Central memory CD8-positive, alpha-beta T cell (primary cell): ENCODE data around the gene INTS1.

Experiments used
- ATAC-seq: fragments of 150-1000 bp; cut with Tn5 transposase; replicated peaks from 2 replicates; pipeline ENCODE4 v1.10.0; 2022; ENCODE audit warnings: mild to moderate bottlenecking, moderate FRiP score, moderate number of reproducible peaks; ENCODE audit not compliant: poor library complexity, severe bottlenecking; ENCODE audit errors: extremely low read depth
- DNase-seq, 2 donors: peaks; one replicate each; pipeline ENCODE4 v3.0.0; 2021; ENCODE audit warnings: low spot score in 2 of 2
- H3K27ac Mint-ChIP-seq: one replicate; pipeline ENCODE4 v1.8.0; 2022; ENCODE audit warnings: low read depth, mild to moderate bottlenecking, moderate library complexity, mixed read lengths
- H3K27me3 Mint-ChIP-seq: one replicate; pipeline ENCODE4 v1.8.0; 2022; ENCODE audit warnings: mixed read lengths
- H3K36me3 Mint-ChIP-seq: one replicate; pipeline ENCODE4 v1.8.0; 2022; ENCODE audit warnings: mild to moderate bottlenecking, moderate library complexity, mixed read lengths; ENCODE audit not compliant: insufficient read depth
- H3K4me1 Mint-ChIP-seq: one replicate; pipeline ENCODE4 v1.8.0; 2022; ENCODE audit warnings: mixed read lengths
- H3K4me3 Mint-ChIP-seq: one replicate; pipeline ENCODE4 v1.8.0; 2022; ENCODE audit warnings: mild to moderate bottlenecking, moderate library complexity, mixed read lengths
- H3K9me3 Mint-ChIP-seq: one replicate; pipeline ENCODE4 v1.8.0; 2022; ENCODE audit warnings: mixed read lengths

Gene INTS1

DNA sequence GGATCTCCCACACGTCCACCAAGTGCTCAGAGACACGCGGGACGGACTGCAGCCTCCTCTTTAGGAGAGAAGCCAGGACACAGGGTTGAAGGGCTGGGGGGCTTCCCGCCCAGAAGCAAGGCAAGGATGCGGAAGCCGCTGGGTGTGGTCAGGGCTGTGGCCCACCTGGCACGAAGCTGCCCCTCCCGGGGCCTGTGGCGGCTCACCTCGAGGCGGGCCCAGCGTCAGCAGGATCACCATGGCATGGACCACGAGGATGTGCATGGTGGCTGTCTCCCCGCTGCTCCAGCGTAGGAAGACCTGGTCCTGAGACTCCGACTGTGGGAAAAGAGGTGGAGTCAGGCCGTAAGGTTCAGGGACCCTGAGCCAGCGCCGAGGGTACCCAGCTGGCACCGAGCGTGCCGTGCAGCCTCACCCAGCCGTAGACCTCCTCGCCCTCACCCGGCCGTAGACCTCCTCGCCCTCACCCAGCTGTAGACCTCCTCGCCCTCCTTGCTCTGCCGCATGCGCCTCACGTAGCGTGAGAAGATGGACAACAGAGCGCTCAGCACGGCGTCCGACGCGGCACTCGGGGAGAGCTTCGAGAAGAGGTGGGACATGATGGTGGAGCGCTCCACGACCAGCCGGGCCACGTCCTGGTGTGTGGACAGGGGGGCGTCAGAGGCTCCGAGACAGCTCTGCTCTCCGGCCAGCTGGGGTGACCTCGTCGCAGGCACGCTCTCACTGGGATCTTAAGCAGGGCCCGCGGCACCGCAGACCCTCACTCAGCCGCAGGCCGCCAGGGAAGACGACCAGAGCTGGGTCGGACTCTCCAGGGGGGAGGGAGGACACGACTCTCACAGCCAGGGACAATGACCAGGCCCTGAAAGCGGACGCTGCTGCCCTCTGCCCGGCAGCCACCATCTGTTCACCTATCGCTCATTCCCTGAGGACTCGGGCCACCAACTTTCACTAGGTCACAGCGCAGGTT is 20.4 kb downstream of the INTS1 start:
- H3K36me3 Mint-ChIP-seq: peaks cover 8% of the 10 kb centered on the region

DNA sequence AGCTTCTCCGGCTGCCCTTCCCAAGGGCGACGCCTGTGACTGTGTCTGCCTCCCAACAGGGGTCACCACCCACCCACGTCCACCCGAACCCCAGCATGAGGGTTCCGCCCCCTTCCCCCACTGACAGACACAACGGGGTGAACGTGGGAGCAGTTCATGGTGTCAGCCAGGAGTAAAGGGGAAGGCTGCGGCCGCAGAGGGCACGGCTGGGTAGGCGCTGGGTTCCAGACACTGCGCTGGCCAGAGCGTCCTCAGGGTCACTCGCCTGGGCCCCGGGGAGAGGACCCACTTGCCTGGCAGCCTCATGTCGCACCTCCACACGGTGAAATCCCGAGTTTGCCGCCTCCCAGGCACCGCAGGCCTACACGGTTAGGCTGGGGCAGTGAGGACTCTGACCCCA is 21.1 kb downstream of the INTS1 start:
- H3K36me3 Mint-ChIP-seq: peaks cover 8% of the 10 kb centered on the region
- H3K27me3 Mint-ChIP-seq: no peaks in the 10 kb centered on the region
- no peak overlapping the region for H3K4me3 Mint-ChIP-seq
- DNase-seq (no peak), ATAC-seq (no peak)
- no peaks in the 10 kb centered on the region for H3K9me3 Mint-ChIP-seq
- no peak overlapping the region for H3K27ac Mint-ChIP-seq
- H3K4me1 Mint-ChIP-seq: no peaks in the 10 kb centered on the region

More for the DNA sequence above, 20.4 kb downstream of the INTS1 start:
- DNase-seq: no peak
- Mint-ChIP-seq H3K9me3 (no peaks in the 10 kb centered on the region), H3K27me3 (no peaks in the 10 kb centered on the region), H3K27ac (no peak overlapping the region), H3K4me3 (no peak overlapping the region), H3K4me1 (no peaks in the 10 kb centered on the region)
- no peak for ATAC-seq

DNA sequence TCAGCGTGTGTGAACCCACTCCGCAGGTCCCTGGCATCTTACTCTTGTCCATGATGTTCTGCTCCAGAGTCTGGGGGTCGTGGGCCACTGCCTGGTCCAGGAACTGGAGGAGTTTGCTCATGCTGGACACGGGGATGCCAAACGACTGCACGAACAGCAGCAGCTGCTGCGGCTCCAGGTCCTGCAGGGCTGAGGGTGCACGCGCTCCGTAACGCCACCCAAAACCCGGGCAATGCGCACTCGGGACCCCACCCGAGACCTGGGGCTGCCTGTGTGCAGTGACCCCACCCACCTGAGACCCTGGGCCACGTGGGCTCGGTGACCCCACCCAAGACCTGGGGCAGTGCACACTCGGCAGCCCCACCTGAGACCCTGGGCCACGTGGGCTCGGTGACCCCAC is 22.9 kb downstream of the INTS1 start:
- Mint-ChIP-seq H3K4me1 (no peaks in the 10 kb centered on the region), H3K27me3 (no peaks in the 10 kb centered on the region), H3K36me3 (peaks cover 8% of the 10 kb centered on the region), H3K9me3 (no peaks in the 10 kb centered on the region), H3K4me3 (no peak overlapping the region), H3K27ac (no peak overlapping the region)
- ATAC-seq (no peak), DNase-seq (no peak)

DNA sequence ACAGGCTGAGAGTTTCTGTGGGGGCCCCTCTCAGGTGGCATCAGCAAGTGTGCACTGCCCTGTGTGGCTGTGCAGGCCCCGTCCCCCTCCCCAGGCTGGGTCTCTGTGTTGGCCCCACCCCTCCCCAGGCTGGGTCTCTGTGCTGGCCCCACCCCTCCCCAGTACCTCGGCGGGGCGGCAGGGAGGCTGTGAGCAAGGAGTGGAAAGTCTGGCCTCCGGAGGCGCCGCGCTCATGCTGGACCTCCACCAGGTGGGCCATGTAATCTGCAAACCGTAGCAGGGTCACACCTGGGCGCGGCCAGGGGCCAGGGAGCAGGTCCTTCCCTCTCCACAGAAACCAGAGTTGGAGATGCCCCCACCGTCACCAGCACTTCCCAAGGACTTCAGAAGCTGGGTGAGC is 23.5 kb downstream of the INTS1 start:
- Mint-ChIP-seq H3K4me1 (no peaks in the 10 kb centered on the region), H3K27ac (no peak overlapping the region), H3K27me3 (no peaks in the 10 kb centered on the region), H3K9me3 (no peaks in the 10 kb centered on the region), H3K4me3 (no peak overlapping the region), H3K36me3 (peaks cover 5% of the 10 kb centered on the region)
- DNase-seq (no peak), ATAC-seq (no peak)

DNA sequence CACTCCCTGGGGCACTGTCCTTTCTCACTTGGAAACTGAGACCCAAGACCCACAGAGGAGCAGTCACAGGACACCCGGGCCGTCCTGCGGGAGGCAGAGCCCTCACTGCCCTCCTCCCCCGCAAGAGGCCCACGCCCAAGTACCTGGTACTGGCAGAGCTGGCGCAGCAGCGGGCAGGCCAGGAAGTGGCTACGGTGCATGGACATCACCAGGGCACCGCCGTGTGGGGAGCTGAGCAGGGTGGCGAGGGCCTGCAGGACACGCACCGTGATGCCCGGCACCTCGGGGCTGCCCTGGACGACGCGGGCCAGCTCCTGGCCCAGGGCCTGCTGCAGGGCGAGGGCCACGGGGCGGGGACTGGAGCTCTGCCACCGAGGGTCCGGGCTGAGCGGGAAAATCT is 24.9 kb downstream of the INTS1 start:
- DNase-seq: no peak
- Mint-ChIP-seq H3K4me3 (no peak overlapping the region), H3K4me1 (peaks cover 7% of the 10 kb centered on the region), H3K27me3 (no peaks in the 10 kb centered on the region), H3K36me3 (peaks cover 6% of the 10 kb centered on the region), H3K9me3 (no peaks in the 10 kb centered on the region), H3K27ac (no peak overlapping the region)
- no peak for ATAC-seq

DNA sequence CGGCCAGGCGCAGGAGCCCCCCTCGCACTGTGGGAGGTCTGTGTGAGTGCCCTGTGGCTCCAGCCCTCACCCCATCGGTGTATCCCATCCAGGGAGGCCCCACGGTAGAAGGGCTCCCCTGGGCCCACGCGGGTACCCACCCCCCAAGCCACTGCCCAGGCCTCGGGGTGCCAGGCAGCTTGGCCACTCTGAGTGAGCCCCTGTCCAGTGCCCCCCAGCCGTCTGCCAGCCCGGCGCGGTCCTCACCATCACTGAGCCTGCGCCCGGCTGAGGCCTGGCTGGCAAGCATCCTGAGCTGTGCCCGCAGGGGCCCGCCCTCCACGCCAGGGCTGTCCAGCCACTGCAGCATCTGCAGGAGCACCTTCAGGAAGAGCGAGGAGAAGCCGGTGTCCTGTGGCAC is 25.7 kb downstream of the INTS1 start:
- Mint-ChIP-seq H3K36me3 (peaks cover 6% of the 10 kb centered on the region), H3K27ac (no peak overlapping the region), H3K27me3 (no peaks in the 10 kb centered on the region), H3K9me3 (no peaks in the 10 kb centered on the region), H3K4me1 (peaks cover 7% of the 10 kb centered on the region), H3K4me3 (no peak overlapping the region)
- ATAC-seq: no peak
- DNase-seq: no peak

DNA sequence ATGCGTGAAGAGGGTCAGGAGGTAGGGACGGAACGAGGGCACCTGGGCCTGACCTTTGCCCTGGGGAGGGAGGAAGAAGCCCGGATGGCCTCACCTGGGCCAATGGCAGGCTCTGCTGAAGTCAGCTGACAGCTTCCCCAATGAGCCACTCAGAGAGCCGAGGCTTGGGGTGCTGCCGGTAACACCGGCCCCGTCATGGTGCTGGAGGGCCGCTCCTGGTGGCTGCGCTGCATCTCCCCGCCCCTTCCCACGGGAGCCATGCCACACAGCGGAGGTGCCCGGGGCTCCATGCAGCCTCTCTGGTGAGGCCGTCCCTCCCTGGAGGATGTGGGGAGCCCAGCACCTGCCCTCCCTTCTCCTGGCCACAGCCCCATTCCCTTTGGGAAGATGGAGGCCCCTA is 27.3 kb downstream of the INTS1 start:
- no peak for DNase-seq
- Mint-ChIP-seq H3K27ac (no peak overlapping the region), H3K27me3 (no peaks in the 10 kb centered on the region), H3K36me3 (peaks cover 5% of the 10 kb centered on the region), H3K4me1 (peaks cover 7% of the 10 kb centered on the region), H3K9me3 (no peaks in the 10 kb centered on the region), H3K4me3 (no peak overlapping the region)
- no peak for ATAC-seq

DNA sequence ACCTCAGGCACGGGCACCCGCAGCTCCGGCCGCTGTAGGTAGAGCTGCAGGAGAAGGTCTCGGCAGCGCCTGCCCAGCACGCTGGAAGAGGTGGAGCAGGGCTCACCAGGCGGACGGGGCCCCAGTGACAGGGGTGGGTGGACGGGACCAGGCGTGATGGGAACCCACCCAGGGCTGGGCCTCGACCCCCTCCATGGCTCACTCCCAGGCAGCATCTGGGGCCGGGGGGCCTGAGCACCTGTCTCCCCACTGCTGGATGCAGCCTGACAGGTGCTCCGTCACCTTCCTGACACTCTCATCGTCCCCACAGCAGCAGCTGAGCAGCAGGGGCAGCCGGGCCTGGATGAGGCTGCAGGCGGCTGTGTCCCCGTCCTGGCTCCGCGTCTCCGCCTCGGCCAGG is 28.2 kb downstream of the INTS1 start:
- ATAC-seq (no peak), DNase-seq (no peak)
- Mint-ChIP-seq H3K27ac (no peak overlapping the region), H3K4me1 (peaks cover 7% of the 10 kb centered on the region), H3K27me3 (no peaks in the 10 kb centered on the region), H3K36me3 (peaks cover 6% of the 10 kb centered on the region), H3K4me3 (no peak overlapping the region), H3K9me3 (no peaks in the 10 kb centered on the region)

DNA sequence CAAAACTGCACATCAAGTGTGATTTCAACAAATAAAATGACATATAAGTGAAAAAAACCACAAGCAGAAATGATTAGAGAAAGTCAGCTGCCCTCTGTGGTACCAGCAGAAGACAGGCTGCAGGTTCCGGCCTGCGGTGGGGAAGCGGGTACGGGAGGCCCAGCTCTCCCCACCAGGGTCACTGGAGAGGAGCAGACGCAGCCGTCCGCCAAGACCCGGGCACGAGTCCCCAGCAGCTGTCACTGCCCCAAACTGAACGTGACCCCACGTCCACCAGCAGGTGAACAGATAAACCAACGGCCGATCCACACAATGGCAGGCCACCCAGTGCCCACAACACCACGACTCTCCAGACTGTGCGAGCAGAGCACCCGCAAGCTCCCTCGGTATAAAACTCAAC is 28.8 kb downstream of the INTS1 start:
- no peak for ATAC-seq
- no peaks in the 10 kb centered on the region for H3K9me3 Mint-ChIP-seq
- peaks cover 6% of the 10 kb centered on the region for H3K36me3 Mint-ChIP-seq
- peaks cover 7% of the 10 kb centered on the region for H3K4me1 Mint-ChIP-seq
- no peak overlapping the region for H3K4me3 Mint-ChIP-seq
- H3K27me3 Mint-ChIP-seq: no peaks in the 10 kb centered on the region
- DNase-seq: no peak
- H3K27ac Mint-ChIP-seq: no peak overlapping the region

DNA sequence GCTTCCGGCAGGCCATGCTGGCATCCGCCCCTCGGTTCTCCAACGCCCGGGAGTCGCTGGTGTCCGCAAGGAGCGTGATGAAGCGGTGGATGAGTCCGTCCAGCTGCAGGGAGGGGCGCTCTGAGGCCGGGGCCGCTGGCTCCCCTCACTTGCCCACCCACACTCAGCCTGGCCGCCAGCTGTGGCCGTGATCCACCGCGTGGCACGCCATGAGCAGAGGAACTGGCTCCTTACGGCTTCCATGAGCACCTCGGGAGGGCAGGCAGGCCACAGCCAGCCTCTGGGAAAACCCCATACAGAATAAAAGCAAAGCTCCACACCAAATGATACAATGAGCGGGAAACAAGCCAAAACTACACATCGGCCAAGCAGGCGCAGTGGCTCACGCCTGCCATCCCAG is 29.5 kb downstream of the INTS1 start:
- no peak overlapping the region for H3K4me3 Mint-ChIP-seq
- DNase-seq (no peak), ATAC-seq (no peak)
- H3K4me1 Mint-ChIP-seq: peaks cover 7% of the 10 kb centered on the region
- no peaks in the 10 kb centered on the region for H3K27me3 Mint-ChIP-seq
- H3K27ac Mint-ChIP-seq: no peak overlapping the region
- peaks cover 9% of the 10 kb centered on the region for H3K36me3 Mint-ChIP-seq
- no peaks in the 10 kb centered on the region for H3K9me3 Mint-ChIP-seq

DNA sequence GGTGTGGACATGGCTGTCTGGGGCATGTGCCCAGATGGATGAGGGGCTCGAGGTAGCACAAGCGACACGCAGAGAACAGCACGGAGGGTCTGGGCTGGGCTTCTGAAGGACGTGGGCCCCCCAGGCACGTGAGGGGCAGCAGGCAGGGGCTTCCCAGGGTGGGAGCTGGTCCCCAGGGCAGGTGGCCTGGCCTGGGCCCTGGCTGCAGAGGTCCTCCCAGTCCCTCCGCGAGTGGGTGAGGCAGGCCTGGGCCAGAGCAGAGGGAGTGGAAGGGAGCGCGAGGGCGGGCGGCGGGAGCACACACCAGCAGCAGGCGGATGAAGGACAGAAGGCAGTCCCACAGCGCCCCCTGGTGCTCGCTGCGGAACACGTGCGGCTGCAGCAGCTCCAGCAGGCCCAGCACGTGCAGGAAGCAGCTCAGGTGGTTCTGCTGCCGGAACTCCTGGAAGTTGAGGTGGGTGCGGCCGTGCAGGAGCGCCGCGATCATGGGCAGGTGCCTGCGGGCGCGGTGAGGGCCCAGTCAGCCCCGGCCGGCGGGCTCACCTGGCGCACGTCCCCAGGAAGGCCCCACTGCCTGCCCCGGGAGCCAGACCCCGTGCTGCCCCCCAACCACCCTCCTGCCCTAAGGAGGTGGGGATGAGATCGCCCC is 30.2 kb downstream of the INTS1 start:
- Mint-ChIP-seq H3K9me3 (no peaks in the 10 kb centered on the region), H3K4me1 (peaks cover 7% of the 10 kb centered on the region), H3K27me3 (no peaks in the 10 kb centered on the region), H3K36me3 (peaks cover 9% of the 10 kb centered on the region), H3K4me3 (no peak overlapping the region), H3K27ac (no peak overlapping the region)
- DNase-seq (peak; percentile 79 to 83), ATAC-seq (peak; percentile 75)

DNA sequence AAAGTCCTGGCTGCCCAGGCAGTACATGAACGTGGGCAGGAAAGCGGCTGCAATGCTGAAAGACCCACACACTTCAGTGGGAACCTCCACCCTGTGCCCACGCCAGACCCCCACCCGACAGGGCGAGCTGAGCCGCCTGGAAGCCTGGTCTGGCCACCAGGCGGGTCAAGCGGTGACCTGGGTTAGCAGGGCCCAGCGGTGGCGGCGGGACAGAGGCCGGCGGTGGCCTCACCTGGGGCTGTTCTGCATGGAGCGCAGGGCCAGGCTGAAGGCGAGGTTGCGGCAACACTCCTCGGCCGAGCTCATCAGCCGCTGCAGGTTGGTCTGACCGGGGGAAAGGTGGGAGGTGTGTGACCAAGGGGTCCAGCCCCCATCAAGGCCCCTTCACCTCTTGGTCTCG is 33.3 kb downstream of the INTS1 start:
- H3K4me1 Mint-ChIP-seq: peaks cover 7% of the 10 kb centered on the region
- no peak for ATAC-seq
- H3K27me3 Mint-ChIP-seq: no peaks in the 10 kb centered on the region
- no peak overlapping the region for H3K27ac Mint-ChIP-seq
- DNase-seq: no peak
- H3K4me3 Mint-ChIP-seq: no peak overlapping the region
- peaks cover 11% of the 10 kb centered on the region for H3K36me3 Mint-ChIP-seq
- no peaks in the 10 kb centered on the region for H3K9me3 Mint-ChIP-seq
